Transverse colon (tissue), 4 donors: ENCODE results near the gene PIP5K1B. TPM values are rescaled to one million over a fixed set of nuclear protein-coding genes. Genes with fewer than 3 reads are reported as not detected.

ENCODE experiments used
- DNase-seq: peaks from one replicate; pipeline ENCODE4 v3.0.0-alpha.2; 2019
- H3K27ac ChIP-seq, 4 donors: fragments of 200-600 bp; sonication (generic); 2 replicates each; pipeline ENCODE4 v1.5.1; 2016 to 2018; ENCODE audit warnings: inconsistent platforms in 4 of 4
- H3K27me3 ChIP-seq: fragments of 200-600 bp; sonication (generic); 2 replicates; pipeline ENCODE4 v1.5.1; 2017; ENCODE audit warnings: inconsistent platforms
- H3K36me3 ChIP-seq, 4 donors: fragments of 200-600 bp; sonication (generic); 2 replicates each; pipeline ENCODE4 v1.5.1; 2017 to 2019; ENCODE audit warnings: inconsistent platforms in 4 of 4
- H3K4me1 ChIP-seq, 4 donors: fragments of 200-600 bp; sonication (generic); 2 replicates each; pipeline ENCODE4 v1.5.1; 2017 to 2020; ENCODE audit warnings: inconsistent platforms in 4 of 4
- H3K4me3 ChIP-seq, 4 donors: fragments of 200-600 bp; sonication (generic); 1 replicate in 1 of 4; 2 replicates in 3 of 4; pipeline versions ENCODE4 v1.5.1 to v1.6.1; 2017 to 2019; ENCODE audit warnings: inconsistent platforms in 4 of 4
- H3K9me3 ChIP-seq, 2 donors: fragments of 200-600 bp; sonication (generic); 2 replicates each; pipeline ENCODE4 v1.5.1; 2017 to 2019; ENCODE audit warnings: inconsistent platforms in 2 of 2
- EP300 ChIP-seq: sonication (generic); formaldehyde crosslinking; IDR thresholded peaks from one replicate; pipeline ENCODE4 v1.6.1; 2017; ENCODE audit warnings: antibody characterized with exemption, low read depth
- POLR2A ChIP-seq: fragments of 450-650 bp; IDR thresholded peaks from one replicate; pipeline ENCODE4 v1.6.1; 2016; ENCODE audit warnings: antibody characterized with exemption, mild to moderate bottlenecking, moderate library complexity
- POLR2AphosphoS5 ChIP-seq, 3 donors: sonication (generic); formaldehyde crosslinking; IDR thresholded peaks; one replicate each; pipeline ENCODE4 v1.6.1; 2016; ENCODE audit warnings: antibody characterized with exemption in 3 of 3
- WGBS, 2 donors: methylation state at CpG; one replicate each; pipeline ENCODE4 v1.1.5; 2018; ENCODE audit warnings: low coverage in 1 of 2; 5-methylcytosine and 5-hydroxymethylcytosine counted together
- in situ Hi-C, 4 donors: fragments of 200-750 bp; cut with MboI; loops; one replicate each; pipeline versions ENCODE4 v1.15.0 to v1.15.1; 2017; ENCODE audit warnings: low sequenced_read_pairs in 3 of 4, low pct_ligation_motif_present in 1 of 4, low pct_unique_long_range_greater_than_20kb in 1 of 4
- intact Hi-C: fragments of 100-400 bp; cut with DNase I; formaldehyde crosslinking; loops from one replicate; pipeline ENCODE4 v1.15.1; 2023; ENCODE audit warnings: low total_unique reads
- total RNA-seq, 4 donors: library from RNA; depleted of rRNA; stranded (reverse); fragments of >200 nt; gene quantifications; one replicate each; pipeline ENCODE4 v1.1.0, GENCODE V29; 2016
- TF ChIP-seq, protein P1 (sequence below), 5 experiments: fragments of 200-600 bp in 3 of 5; fragments of 450-650 bp in 2 of 5; sonication (generic) in 3 of 5; IDR thresholded peaks; 1 replicate in 2 of 5; 2 replicates in 3 of 5; pipeline ENCODE4 v1.5.1; 2016 to 2017; ENCODE audit warnings: antibody characterized with exemption in 5 of 5, inconsistent platforms in 3 of 5, mild to moderate bottlenecking in 2 of 5, moderate library complexity in 1 of 5

The PIP5K1B gene
- total RNA-seq, 4 donors from 2014 or later = 45.6 to 104 (median 76.0) TPM

GRCh38 chr9:68802525-68803015, 97.5 kb downstream of the PIP5K1B start:
- WGBS, 2 donors = 64 to 69% methylated on average over 3 to 6 of the region's 6 CpGs
- in situ Hi-C loops = no loop called here

GRCh38 chr9:68804911-68805889, 100.2 kb downstream of the PIP5K1B start:
- no peak for DNase-seq
- in situ Hi-C loops = no loop called here
- Histone ChIP-seq H3K4me3 (no peak overlapping the region), H3K36me3 (no peaks in the 10 kb centered on the region), H3K9me3 (no peaks in the 10 kb centered on the region), H3K4me1 (peaks cover 0 to 8% (median 4%) of the 10 kb centered on the region in 4 donors), H3K27me3 (no peaks in the 10 kb centered on the region), H3K27ac (peak overlapping the region in 2 of 4 donors; percentile 12 to 14)
- intact Hi-C loops = no loop called here
- WGBS, 2 donors = 80 to 84% methylated on average over 8 to 11 of the region's 11 CpGs
- TF ChIP-seq, protein P1, sequence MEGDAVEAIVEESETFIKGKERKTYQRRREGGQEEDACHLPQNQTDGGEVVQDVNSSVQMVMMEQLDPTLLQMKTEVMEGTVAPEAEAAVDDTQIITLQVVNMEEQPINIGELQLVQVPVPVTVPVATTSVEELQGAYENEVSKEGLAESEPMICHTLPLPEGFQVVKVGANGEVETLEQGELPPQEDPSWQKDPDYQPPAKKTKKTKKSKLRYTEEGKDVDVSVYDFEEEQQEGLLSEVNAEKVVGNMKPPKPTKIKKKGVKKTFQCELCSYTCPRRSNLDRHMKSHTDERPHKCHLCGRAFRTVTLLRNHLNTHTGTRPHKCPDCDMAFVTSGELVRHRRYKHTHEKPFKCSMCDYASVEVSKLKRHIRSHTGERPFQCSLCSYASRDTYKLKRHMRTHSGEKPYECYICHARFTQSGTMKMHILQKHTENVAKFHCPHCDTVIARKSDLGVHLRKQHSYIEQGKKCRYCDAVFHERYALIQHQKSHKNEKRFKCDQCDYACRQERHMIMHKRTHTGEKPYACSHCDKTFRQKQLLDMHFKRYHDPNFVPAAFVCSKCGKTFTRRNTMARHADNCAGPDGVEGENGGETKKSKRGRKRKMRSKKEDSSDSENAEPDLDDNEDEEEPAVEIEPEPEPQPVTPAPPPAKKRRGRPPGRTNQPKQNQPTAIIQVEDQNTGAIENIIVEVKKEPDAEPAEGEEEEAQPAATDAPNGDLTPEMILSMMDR (IDR thresholded peaks at IDR 0.05) = no peak
- TF ChIP-seq POLR2A = no peak
- TF ChIP-seq EP300 = no peak
- TF ChIP-seq POLR2AphosphoS5 (IDR thresholded peaks at IDR 0.05) = no peak

More at GRCh38 chr9:68802525-68803015, 97.5 kb downstream of the PIP5K1B start:
- no peaks in the 10 kb centered on the region for H3K27me3 ChIP-seq
- H3K4me3 ChIP-seq = no peak overlapping the region
- H3K36me3 ChIP-seq = no peaks in the 10 kb centered on the region
- H3K27ac ChIP-seq = no peak overlapping the region
- DNase-seq = peak; percentile 32
- no peaks in the 10 kb centered on the region for H3K9me3 ChIP-seq
- peaks cover 0 to 8% (median 4%) of the 10 kb centered on the region in 4 donors for H3K4me1 ChIP-seq
- TF ChIP-seq POLR2A = no peak
- intact Hi-C loops = no loop called here

DNA sequence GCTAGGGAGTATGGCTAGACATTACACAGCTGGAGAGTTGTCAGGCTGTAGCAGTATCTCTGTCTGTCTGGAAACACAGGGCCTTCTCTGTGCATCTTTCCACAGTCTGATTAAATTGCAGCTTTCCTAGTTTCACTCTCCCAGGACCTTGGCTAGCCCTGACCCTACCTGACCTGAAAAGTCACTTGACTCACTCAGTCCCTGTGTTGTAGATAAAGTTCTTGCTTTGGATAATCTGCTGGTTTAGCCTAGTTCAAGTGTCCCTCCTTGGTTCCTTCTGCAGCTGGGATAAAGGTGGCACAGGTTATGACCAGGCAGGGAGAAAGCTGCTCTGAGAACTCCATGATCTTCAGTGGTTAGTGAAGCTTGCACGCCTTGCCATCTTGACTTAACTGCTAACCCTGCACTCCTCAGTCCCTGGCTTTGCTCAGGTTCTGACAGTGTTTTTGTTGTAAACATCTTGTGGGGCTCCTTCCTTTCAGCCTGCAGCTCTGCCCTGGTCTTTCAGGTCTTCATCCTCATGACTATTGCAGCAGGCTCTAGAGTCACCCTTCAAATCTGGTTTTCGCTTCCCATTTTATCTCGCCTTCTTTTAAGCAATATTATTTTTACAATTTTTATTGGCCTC, 101.0 kb downstream of the PIP5K1B start:
- in situ Hi-C loops = no loop called here

GRCh38 chr9:68808338-68808890, 103.4 kb downstream of the PIP5K1B start:
- in situ Hi-C loops = no loop called here
- WGBS, 2 donors = 68 to 74% methylated on average over 5 to 6 of the region's 6 CpGs
- DNase-seq = no peak
- intact Hi-C loops = no loop called here
- Histone ChIP-seq H3K9me3 (no peaks in the 10 kb centered on the region), H3K36me3 (no peaks in the 10 kb centered on the region), H3K4me1 (peaks cover 0 to 8% (median 4%) of the 10 kb centered on the region in 4 donors), H3K27ac (no peak overlapping the region), H3K4me3 (no peak overlapping the region), H3K27me3 (no peaks in the 10 kb centered on the region)
- TF ChIP-seq, protein P1 (IDR thresholded peaks at IDR 0.05) = no peak
- TF ChIP-seq POLR2AphosphoS5 (IDR thresholded peaks at IDR 0.05) (no peak), EP300 (no peak), POLR2A (no peak)

More for the DNA sequence above, 101.0 kb downstream of the PIP5K1B start:
- Histone ChIP-seq H3K36me3 (no peaks in the 10 kb centered on the region), H3K4me1 (peaks cover 0 to 8% (median 4%) of the 10 kb centered on the region in 4 donors), H3K27me3 (no peaks in the 10 kb centered on the region), H3K9me3 (no peaks in the 10 kb centered on the region), H3K27ac (peak overlapping the region in 2 of 4 donors; percentile 14 to 20), H3K4me3 (no peak overlapping the region)
- TF ChIP-seq POLR2A (no peak), POLR2AphosphoS5 (IDR thresholded peaks at IDR 0.05) (peak in 1 of 3 donors; percentile 31)
- 89 to 100% methylated on average over 1 to 3 of the region's 3 CpGs for WGBS, 2 donors
- no peak for DNase-seq
- intact Hi-C loops = no loop called here
